Measurements from ENCODE around the gene NDUFAF5. TPM values are rescaled to one million over a fixed set of nuclear protein-coding genes. Genes with fewer than 3 reads are reported as not detected.

Gene NDUFAF5
- total and polyA plus RNA-seq, 2 donors (not counting 3 experiments of a cell fraction or from before 2014, with no cell fraction given), result 9.8 to 26.4 TPM

GRCh38 chr20:13851279-13851678, 66.5 kb downstream of the NDUFAF5 start:
- CTCF ChIA-PET, result no interaction called here

More at GRCh38 chr20:13851279-13851678, 66.5 kb downstream of the NDUFAF5 start:
- H3K9me3 ChIP-seq (replicated peaks; ENCODE audit: control insufficient read depth, insufficient read depth, low read length), result no peaks in the 10 kb centered on the region
- POLR2A ChIA-PET, result no interaction called here
- no peaks in the 10 kb centered on the region for H3K27me3 ChIP-seq (ENCODE audit: control insufficient read depth in 2 of 2, insufficient read depth in 2 of 2, low read length in 2 of 2)
- no peak for FAIRE-seq
- H4K20me1 ChIP-seq (replicated peaks; ENCODE audit: control insufficient read depth, extremely low read depth, insufficient read depth, low read length), result no peaks in the 10 kb centered on the region
- no peak overlapping the region for H3K4me3 ChIP-seq (replicated peaks in 1 of 3; ENCODE audit: insufficient read depth in 1 of 3, low read depth in 1 of 3, low read length in 3 of 3)
- no TSS peak for BruUV-seq (replicated peaks)
- no peak overlapping the region for H3K27ac ChIP-seq (ENCODE audit: insufficient read depth, low read depth, low read length)
- no peaks in the 10 kb centered on the region for H3K9me1 ChIP-seq (replicated peaks; ENCODE audit: control insufficient read depth, extremely low read depth, insufficient read depth, low read length)
- no peaks in the 10 kb centered on the region for H3K79me2 ChIP-seq (ENCODE audit: control insufficient read depth, insufficient read depth, low read length)
- dilution Hi-C loops (cut with MboI; ENCODE audit: extremely low pct_ligation_motif_present, low sequenced_read_pairs), result no loop called here
- H3K36me3 ChIP-seq (ENCODE audit: control insufficient read depth in 2 of 2, extremely low read depth in 1 of 2, insufficient read depth in 2 of 2, low read length in 2 of 2), result no peaks in the 10 kb centered on the region
- H2AFZ ChIP-seq (ENCODE audit: low read depth, low read length), result no peak overlapping the region
- H3K4me2 ChIP-seq (ENCODE audit: insufficient read depth, low read length), result no peak overlapping the region
- H3K9ac ChIP-seq (replicated peaks; ENCODE audit: extremely low read depth, insufficient read depth, low read length), result no peak overlapping the region
- intact Hi-C loops (cut with micrococcal nuclease), result no loop called here
- DNase-seq (ENCODE audit: low read depth, low spot score), result no peak
- H3K4me1 ChIP-seq (ENCODE audit: control insufficient read depth, extremely low read depth, insufficient read depth, low read length), result no peaks in the 10 kb centered on the region
- TF ChIP-seq MYC (IDR thresholded peaks at IDR 0.05; ENCODE audit: low read depth, low read length), result no peak
- no peak for TF ChIP-seq POLR2A (IDR thresholded peaks at IDR 0.05; ENCODE audit: low read depth, low read length)
- TF ChIP-seq EZH2 (IDR thresholded peaks at IDR 0.05; ENCODE audit: borderline replicate concordance, low read depth, low read length, severe bottlenecking), result no peak
- TF ChIP-seq JUN (IDR thresholded peaks at IDR 0.05; ENCODE audit: borderline replicate concordance, insufficient read depth, insufficient read length, low read depth), result no peak
- TF ChIP-seq GATA2 (IDR thresholded peaks at IDR 0.05; ENCODE audit: insufficient read depth, insufficient read length, low read depth, low read length), result no peak
- TF ChIP-seq POLR2AphosphoS5 (IDR thresholded peaks at IDR 0.05; ENCODE audit: insufficient read depth, low read depth, low read length), result no peak
- no peak for TF ChIP-seq FOS (IDR thresholded peaks at IDR 0.05; ENCODE audit: borderline replicate concordance, insufficient read depth, low read length)
- TF ChIP-seq CTCF (IDR thresholded peaks at IDR 0.05; ENCODE audit: extremely low read depth in 1 of 2, insufficient read depth in 1 of 2, low read depth in 1 of 2, low read length in 2 of 2), result no peak
- TF ChIP-seq MAX (IDR thresholded peaks at IDR 0.05; ENCODE audit: insufficient read depth, insufficient read length), result no peak
